HG03139 (cell line): Measurements from ENCODE around the gene PGBD5.

Experiments
- ATAC-seq: cut with Tn5 transposase; IDR thresholded peaks from one replicate; pipeline ENCODE4 v1.9.1; 2021; ENCODE audit not compliant: unreplicated experiment

The PGBD5 gene

GRCh38 chr1:230283678-230284077, 142.5 kb downstream of the PGBD5 start:
- ATAC-seq, result no peak

- peak; percentile 40 for ATAC-seq
These were observed 144.0 kb downstream of the PGBD5 start for GRCh38 chr1:230282157-230282556.

GRCh38 chr1:230281556-230281955, 144.6 kb downstream of the PGBD5 start:
- ATAC-seq, result no peak

- no peak for ATAC-seq
These were observed 145.2 kb downstream of the PGBD5 start for GRCh38 chr1:230280906-230281413.

DNA sequence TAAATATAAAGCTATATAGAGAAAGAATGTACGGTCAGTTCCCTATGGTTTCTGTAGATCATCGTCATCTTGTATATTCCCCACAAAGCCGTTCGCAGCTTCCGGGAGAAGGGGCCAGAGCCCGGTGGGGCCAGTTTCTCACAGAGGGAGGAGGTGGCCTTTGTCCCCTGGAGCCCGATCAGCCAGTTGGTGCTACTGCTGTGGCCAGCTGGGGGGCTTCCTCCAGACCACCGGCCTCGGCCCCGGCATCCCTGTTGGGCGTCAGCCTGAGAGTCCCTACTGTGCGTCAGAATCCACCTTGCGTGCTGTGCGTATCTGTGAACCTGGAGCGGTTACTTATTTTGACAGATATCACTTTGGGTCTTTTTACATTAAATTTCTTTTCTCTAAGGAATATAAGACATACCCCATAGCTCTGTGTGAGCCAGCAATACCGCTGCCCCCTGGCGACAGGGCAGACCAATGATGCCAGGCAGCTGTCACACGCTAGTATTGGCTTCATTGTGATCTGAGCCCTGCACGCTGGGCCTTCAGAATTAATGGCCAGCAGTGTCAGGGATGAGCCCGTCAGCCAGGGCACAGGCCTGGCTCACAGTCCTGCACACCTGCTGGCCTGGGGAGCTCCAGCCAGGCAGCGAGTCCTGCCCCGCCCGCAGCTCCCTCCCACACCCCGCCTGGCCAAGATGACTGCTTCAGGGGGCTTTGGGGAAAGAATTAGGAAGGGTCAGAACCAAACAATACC, 145.9 kb downstream of the PGBD5 start:
- ATAC-seq, result no peak

DNA sequence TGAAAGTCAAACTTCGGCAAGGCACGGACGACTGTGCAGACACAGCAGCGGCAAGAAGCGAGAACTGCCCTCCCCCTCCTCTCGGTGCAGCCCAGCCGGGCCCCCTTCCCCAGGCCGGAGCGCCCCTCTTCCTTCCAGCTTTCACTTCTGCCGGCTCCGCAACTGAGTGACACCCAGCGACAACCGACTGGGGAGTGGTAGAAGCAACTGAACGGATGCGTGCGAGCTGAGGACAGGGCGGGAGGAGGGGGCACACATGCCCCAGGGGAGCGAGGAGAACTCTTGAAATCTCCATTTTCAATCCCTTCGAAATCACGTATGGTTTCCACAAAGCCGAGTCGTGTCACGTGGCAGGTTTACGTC, 146.6 kb downstream of the PGBD5 start:
- no peak for ATAC-seq

DNA sequence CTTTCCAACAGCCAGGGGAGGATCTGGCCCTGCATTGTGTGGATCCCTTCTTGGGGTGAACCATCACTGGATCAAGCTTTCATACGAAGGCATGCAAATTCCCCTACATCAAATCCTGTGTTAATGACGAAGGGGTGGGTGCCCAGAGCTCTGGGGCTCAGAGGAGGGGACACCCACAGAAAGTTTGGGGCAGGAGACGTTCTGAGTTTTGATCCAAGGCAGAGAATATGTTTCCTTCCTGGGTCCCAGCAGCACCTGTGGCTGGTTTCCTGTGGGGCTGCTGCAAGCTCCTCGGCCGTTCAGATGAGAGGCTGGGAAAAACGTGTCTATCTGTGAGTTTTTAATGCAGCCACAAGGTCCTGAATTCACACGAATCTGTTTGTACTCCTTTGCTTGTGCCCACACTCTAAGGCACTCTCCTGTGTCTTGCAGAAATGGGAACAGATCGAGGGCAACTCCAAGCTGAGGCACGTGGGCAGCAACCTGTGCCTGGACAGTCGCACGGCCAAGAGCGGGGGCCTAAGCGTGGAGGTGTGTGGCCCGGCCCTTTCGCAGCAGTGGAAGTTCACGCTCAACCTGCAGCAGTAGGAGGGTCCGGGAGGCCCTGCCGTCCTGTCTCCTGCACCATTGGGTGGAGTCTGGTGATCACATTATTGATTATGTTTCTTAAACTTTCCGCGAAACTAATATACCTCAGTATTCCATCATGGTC, 147.1 kb downstream of the PGBD5 start:
- ATAC-seq, result no peak

- no peak for ATAC-seq
These were observed 147.8 kb downstream of the PGBD5 start for GRCh38 chr1:230278376-230278775.

- ATAC-seq, result no peak
These were observed 148.7 kb downstream of the PGBD5 start for GRCh38 chr1:230277201-230278025.

DNA sequence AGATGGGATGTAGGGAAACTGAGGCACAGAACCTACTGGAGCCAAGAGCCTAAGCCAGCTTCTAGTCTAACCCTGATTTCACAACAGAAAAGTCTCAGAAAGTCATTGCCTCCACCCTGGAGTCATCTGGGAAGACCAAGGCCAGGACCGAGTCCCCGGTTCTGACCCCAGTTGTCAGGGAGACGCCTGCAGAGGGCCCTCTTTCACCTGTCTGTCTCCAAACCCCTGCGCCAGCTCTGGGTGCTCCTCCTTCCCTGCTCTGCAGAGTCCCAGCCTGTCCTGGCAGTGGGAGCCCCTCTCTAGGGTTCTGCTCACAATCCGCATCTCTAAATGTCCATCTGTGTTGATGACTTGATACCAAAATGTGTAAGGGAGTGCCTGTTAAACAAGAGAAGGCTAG, 149.7 kb downstream of the PGBD5 start:
- no peak for ATAC-seq

DNA sequence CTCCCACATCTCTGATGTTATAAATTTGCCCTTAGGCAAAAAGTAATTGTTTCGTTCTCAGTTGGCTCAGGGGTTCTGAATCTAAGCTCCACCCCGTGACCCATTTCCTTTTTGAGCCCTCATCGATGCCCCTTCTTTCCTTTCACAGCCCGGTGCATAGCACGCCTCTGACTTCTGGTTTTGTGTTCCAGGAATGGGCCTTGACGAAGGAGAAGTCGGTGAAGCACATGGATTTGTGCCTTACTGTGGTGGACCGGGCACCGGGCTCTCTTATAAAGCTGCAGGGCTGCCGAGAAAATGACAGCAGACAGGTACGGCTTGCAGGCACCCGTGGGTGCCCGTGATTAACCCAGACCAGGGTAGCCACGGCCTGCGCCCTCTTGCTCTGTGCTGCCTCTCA, 151.9 kb downstream of the PGBD5 start:
- ATAC-seq, result no peak

GRCh38 chr1:230273141-230273710, 152.9 kb downstream of the PGBD5 start:
- no peak for ATAC-seq

DNA sequence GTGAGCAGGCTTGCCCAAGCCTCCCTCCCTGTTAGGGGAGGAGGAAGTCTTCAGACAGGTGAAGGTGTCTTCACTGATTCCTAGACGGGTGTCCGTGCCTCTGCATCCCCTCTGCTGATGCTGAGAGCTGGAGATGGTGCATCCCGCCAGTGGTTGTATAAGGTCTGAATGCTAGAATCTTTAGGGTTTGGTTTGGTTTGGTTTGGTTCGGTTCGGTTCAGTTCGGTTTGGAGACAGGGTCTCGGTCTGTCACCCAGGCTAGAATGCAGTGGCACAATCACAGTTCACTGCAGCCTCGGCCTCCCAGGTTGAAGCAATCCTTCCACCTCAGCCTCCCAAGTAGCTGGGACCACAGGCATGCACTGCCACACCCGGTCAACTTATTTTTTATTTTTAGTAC, 153.6 kb downstream of the PGBD5 start:
- no peak for ATAC-seq

DNA sequence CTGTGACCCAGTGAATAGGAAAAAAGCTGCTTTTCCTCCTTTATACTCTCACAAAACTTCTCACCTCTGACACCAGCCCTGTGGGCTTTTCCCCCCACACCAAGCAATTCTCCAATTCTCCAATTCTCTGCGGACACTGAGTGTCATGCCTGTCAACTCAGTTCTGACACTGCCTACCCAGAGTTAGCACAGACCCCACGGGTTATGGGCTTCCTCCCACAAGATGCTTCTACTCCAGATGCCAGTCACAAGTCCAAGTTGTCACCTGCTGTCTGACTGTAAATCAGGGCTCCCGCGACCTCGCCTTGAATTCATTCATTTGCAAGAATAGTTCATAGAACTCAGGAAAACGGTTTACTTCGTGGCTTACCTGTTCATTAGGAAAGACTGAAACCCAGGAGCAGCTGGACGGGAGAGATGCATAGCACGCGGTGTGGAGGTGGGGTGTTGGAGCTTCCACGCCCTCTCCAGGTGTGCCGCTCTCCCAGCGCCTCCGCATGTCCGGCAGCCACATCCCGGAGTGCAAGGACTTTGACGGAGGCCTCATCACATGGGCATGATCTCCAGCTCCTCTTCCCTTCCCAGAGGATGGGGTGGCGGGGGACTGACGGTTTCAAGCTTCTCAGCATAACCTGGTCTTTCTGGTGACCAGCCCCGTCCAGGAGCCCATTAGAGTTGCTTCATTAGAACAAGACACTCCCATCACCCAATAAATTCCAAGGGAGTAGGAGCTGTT, 154.7 kb downstream of the PGBD5 start:
- no peak for ATAC-seq

- ATAC-seq, result peak; percentile 53
These were observed 155.4 kb downstream of the PGBD5 start for GRCh38 chr1:230270559-230271281.

DNA sequence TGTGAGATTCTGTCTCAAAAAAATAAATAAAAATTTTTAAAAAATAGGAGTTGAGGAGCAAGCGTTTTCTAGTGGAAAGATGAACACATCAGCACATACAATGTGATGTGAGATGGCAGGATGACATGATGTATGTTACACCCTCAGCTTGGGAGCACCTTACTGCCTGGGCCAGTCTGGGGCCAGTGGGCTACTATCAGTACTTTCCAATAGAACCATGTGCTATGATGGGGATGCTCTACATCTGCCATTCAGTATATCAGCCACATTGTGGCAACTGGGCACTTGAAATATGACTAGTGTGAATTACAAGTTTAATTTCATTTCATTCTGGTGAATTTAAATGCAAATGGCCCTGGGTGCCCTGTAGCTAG, 156.0 kb downstream of the PGBD5 start:
- peak; percentile 18 for ATAC-seq

DNA sequence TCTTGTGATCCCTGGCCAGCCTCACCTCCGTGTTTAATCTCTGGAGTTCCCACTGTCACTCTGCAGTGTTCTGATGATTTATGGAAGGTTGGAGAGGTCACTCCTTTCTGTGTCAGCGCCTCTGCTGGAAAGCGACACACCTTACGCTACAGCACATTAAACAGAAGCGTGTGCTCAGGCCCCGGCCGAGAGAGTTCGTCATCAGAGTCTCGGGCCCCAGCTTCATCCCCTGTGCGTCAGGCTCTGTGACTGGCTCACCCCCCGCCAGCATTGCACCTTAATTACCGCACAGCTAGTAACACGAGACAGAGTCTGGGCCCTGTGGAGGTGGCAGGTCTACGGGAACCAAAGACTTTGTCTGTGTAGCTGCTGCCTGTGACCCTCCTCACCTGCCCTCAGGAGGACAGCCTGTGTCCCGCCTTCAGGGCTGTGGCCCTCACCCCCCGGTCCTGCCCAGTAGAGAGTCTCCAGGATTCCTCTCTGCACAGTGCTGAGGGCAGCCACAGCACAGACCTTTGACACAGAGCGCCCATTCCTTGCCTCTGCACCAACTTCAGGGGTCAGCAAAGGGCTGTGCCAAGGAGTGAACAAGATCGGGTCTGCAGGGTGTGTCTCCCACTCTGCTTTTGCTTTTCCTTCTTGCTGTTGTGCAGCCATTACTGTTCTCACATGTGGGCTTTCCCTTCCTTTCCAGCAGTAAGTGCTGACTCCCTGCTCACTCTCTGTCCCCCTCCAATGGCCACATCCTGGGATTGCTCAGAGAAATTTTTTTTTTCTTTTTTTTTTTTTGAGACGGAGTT, 157.6 kb downstream of the PGBD5 start:
- ATAC-seq, result no peak

- ATAC-seq, result no peak
These were observed 158.6 kb downstream of the PGBD5 start for GRCh38 chr1:230267338-230268065.

GRCh38 chr1:230266456-230266855, 159.7 kb downstream of the PGBD5 start:
- ATAC-seq, result no peak
